Measurements from ENCODE around the gene SZRD1. TPM values are rescaled to one million over a fixed set of nuclear protein-coding genes. Genes with fewer than 3 reads are reported as not detected.

Gene SZRD1
- total and polyA plus RNA-seq, 8 donors, result 15.8 to 86.6 (median 48.7) TPM

GRCh38 chr1:16324456-16324890 is 42.6 kb upstream of the SZRD1 start:
- WGBS, 5 donors, result 89 to 96% (median 89%) methylated on average over 6 of the region's 6 CpGs
- Histone ChIP-seq H3K27me3 (no peaks in the 10 kb centered on the region), H3K4me1 (peaks cover 0 to 71% (median 34%) of the 10 kb centered on the region in 4 donors), H3K36me3 (peaks cover 0 to 12% (median 5%) of the 10 kb centered on the region in 4 donors), H3K9me3 (no peaks in the 10 kb centered on the region), H3K27ac (peak overlapping the region in 2 of 5 donors; percentile 14 to 31), H3K4me3 (no peak overlapping the region)
- peak in 1 of 2 donors; percentile 20 for DNase-seq
- intact Hi-C loops (cut with DNase I; ENCODE audit: low total_unique reads), result no loop called here
- TF ChIP-seq POLR2AphosphoS5 (IDR thresholded peaks at IDR 0.05) (peak in 1 of 3 donors; percentile 8), EP300 (IDR thresholded peaks at IDR 0.05) (no peak)

- TF ChIP-seq CTCF (IDR thresholded peaks at IDR 0.05) (no peak), POLR2A (IDR thresholded peaks at IDR 0.05) (no peak), POLR2AphosphoS5 (IDR thresholded peaks at IDR 0.05) (no peak), EP300 (IDR thresholded peaks at IDR 0.05) (no peak)
- WGBS, 5 donors, result 80 to 88% (median 85%) methylated on average over 5 of the region's 5 CpGs
- Histone ChIP-seq H3K4me1 (peaks cover 0 to 49% (median 21%) of the 10 kb centered on the region in 4 donors), H3K9me3 (no peaks in the 10 kb centered on the region), H3K36me3 (peaks cover 0 to 12% (median 5%) of the 10 kb centered on the region in 4 donors), H3K4me3 (no peak overlapping the region), H3K27me3 (no peaks in the 10 kb centered on the region), H3K27ac (no peak overlapping the region)
- DNase-seq, result no peak
- intact Hi-C loops (cut with DNase I; ENCODE audit: low total_unique reads), result no loop called here
Measured at GRCh38 chr1:16326833-16327404, 40.1 kb upstream of the SZRD1 start.

GRCh38 chr1:16334655-16335340 is 32.2 kb upstream of the SZRD1 start:
- WGBS, 5 donors, result 52 to 66% (median 64%) methylated on average over 7 of the region's 7 CpGs
- intact Hi-C loops (cut with DNase I; ENCODE audit: low total_unique reads), result no loop called here
- Histone ChIP-seq H3K27me3 (no peaks in the 10 kb centered on the region), H3K4me1 (peaks cover 3 to 62% (median 22%) of the 10 kb centered on the region in 4 donors), H3K9me3 (no peaks in the 10 kb centered on the region), H3K36me3 (no peaks in the 10 kb centered on the region), H3K4me3 (no peak overlapping the region), H3K27ac (peak overlapping the region in 3 of 5 donors; percentile 0 to 73 (median 72))
- DNase-seq, result peak in 1 of 2 donors; percentile 41
- no peak for TF ChIP-seq POLR2AphosphoS5 (IDR thresholded peaks at IDR 0.05)
- no peak for TF ChIP-seq EP300 (IDR thresholded peaks at IDR 0.05)
- TF ChIP-seq POLR2A (IDR thresholded peaks at IDR 0.05), result no peak
- no peak for TF ChIP-seq CTCF (IDR thresholded peaks at IDR 0.05)

GRCh38 chr1:16338961-16339360 is 28.1 kb upstream of the SZRD1 start:
- Histone ChIP-seq H3K4me1 (peaks cover 0 to 52% (median 21%) of the 10 kb centered on the region in 4 donors), H3K36me3 (peaks cover 0 to 8% (median 2%) of the 10 kb centered on the region in 4 donors), H3K27me3 (no peaks in the 10 kb centered on the region), H3K4me3 (no peak overlapping the region), H3K27ac (no peak overlapping the region), H3K9me3 (no peaks in the 10 kb centered on the region)
- 92 to 100% (median 96%) methylated on average over 5 of the region's 5 CpGs for WGBS, 5 donors
- no peak for DNase-seq
- TF ChIP-seq CTCF (IDR thresholded peaks at IDR 0.05) (no peak), POLR2A (IDR thresholded peaks at IDR 0.05) (no peak), EP300 (IDR thresholded peaks at IDR 0.05) (no peak), POLR2AphosphoS5 (IDR thresholded peaks at IDR 0.05) (no peak)
- intact Hi-C loops (cut with DNase I; ENCODE audit: low total_unique reads), result no loop called here
